Measurements from ENCODE around the gene NELFA.

DNA sequence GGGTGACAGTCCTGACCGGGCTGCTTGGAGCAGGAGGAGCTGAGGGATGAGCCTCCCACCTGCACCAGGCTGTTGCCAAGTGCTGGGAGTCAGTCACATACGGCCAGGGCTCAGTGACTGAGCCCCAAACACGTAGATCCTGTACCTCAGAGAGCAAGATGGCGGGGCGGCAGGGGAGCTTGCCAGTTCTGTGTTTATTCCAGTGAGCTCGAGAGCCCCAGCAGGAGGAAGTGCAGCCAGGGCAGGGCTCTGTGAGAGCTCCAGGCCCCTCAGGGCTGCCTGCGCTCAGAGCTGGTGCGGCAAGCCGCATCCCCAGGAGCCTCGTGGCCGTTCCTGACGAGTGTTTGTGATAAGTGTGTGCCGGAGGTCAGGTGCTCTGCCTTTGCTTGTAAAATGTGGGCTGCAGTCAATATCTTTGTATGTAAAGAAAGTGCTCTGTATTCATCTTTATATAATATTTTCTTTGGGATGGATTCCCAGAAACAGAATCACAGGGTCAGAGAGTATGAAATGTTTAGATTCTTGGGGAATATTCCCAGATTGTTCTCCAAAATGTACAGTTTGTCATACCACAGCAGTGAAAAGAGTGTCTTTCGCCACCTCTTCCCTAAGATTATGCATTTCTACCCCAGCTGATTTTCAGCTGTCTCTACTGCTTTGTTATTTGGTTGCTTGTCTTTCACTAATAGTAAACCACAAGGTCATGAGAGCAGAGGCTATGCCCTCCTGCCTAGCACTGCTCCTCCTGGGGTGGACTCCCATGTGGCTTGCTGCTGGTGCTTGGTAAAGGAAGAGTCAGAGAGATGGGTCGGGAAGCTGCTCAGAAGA lies 50.3 kb downstream of the NELFA start:
- TF ChIP-seq, protein P1, sequence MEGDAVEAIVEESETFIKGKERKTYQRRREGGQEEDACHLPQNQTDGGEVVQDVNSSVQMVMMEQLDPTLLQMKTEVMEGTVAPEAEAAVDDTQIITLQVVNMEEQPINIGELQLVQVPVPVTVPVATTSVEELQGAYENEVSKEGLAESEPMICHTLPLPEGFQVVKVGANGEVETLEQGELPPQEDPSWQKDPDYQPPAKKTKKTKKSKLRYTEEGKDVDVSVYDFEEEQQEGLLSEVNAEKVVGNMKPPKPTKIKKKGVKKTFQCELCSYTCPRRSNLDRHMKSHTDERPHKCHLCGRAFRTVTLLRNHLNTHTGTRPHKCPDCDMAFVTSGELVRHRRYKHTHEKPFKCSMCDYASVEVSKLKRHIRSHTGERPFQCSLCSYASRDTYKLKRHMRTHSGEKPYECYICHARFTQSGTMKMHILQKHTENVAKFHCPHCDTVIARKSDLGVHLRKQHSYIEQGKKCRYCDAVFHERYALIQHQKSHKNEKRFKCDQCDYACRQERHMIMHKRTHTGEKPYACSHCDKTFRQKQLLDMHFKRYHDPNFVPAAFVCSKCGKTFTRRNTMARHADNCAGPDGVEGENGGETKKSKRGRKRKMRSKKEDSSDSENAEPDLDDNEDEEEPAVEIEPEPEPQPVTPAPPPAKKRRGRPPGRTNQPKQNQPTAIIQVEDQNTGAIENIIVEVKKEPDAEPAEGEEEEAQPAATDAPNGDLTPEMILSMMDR (IDR thresholded peaks at IDR 0.05), result no peak
- TF ChIP-seq POLR2AphosphoS5 (IDR thresholded peaks at IDR 0.05; ENCODE audit: low read depth, low read length) (no peak), SIN3A (IDR thresholded peaks at IDR 0.05; ENCODE audit: borderline replicate concordance, insufficient read depth, low read depth, low read length) (no peak)
- TF ChIP-seq, protein P2, sequence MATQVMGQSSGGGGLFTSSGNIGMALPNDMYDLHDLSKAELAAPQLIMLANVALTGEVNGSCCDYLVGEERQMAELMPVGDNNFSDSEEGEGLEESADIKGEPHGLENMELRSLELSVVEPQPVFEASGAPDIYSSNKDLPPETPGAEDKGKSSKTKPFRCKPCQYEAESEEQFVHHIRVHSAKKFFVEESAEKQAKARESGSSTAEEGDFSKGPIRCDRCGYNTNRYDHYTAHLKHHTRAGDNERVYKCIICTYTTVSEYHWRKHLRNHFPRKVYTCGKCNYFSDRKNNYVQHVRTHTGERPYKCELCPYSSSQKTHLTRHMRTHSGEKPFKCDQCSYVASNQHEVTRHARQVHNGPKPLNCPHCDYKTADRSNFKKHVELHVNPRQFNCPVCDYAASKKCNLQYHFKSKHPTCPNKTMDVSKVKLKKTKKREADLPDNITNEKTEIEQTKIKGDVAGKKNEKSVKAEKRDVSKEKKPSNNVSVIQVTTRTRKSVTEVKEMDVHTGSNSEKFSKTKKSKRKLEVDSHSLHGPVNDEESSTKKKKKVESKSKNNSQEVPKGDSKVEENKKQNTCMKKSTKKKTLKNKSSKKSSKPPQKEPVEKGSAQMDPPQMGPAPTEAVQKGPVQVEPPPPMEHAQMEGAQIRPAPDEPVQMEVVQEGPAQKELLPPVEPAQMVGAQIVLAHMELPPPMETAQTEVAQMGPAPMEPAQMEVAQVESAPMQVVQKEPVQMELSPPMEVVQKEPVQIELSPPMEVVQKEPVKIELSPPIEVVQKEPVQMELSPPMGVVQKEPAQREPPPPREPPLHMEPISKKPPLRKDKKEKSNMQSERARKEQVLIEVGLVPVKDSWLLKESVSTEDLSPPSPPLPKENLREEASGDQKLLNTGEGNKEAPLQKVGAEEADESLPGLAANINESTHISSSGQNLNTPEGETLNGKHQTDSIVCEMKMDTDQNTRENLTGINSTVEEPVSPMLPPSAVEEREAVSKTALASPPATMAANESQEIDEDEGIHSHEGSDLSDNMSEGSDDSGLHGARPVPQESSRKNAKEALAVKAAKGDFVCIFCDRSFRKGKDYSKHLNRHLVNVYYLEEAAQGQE (IDR thresholded peaks at IDR 0.05; ENCODE audit: insufficient read depth in 1 of 2, low read depth in 2 of 2, low read length in 1 of 2), result no peak
